Activated CD8-positive, alpha-beta memory T cell treated with anti-CD3 and anti-CD28 coated beads, Interleukin-2, amount 10 ng/mL, durations not matched to agents 7 days and 5 days (primary cell): ENCODE results near the gene PNKD. TPM values are rescaled to one million over a fixed set of nuclear protein-coding genes. Genes with fewer than 3 reads are reported as not detected.

Experiments
- ATAC-seq: fragments of 150-1000 bp; cut with Tn5 transposase; one replicate; pipeline ENCODE4 v1.10.0; 2021; ENCODE audit warnings: moderate library complexity
- CTCF ChIA-PET: fragments of 350-600 bp; sonication (Branson Sonifier 250); formaldehyde crosslinking; loops from one replicate; lab custom pipeline; 2021; ENCODE audit warnings: antibody characterized with exemption; lab: Charles Lee
- DNase-seq: peaks from one replicate; pipeline ENCODE4 v3.0.0-alpha.2; 2020
- H3K27ac Mint-ChIP-seq: one replicate; pipeline ENCODE4 v1.8.0; 2021; ENCODE audit warnings: mild to moderate bottlenecking, mixed read lengths
- H3K27me3 Mint-ChIP-seq: one replicate; pipeline ENCODE4 v1.8.0; 2021; ENCODE audit warnings: mixed read lengths
- H3K36me3 Mint-ChIP-seq: one replicate; pipeline ENCODE4 v1.8.0; 2021; ENCODE audit warnings: mild to moderate bottlenecking, mixed read lengths
- H3K4me1 Mint-ChIP-seq: one replicate; pipeline ENCODE4 v1.8.0; 2021; ENCODE audit warnings: mixed read lengths
- H3K4me3 Mint-ChIP-seq: one replicate; pipeline ENCODE4 v1.8.0; 2021; ENCODE audit warnings: mild to moderate bottlenecking, moderate library complexity, mixed read lengths
- H3K9me3 Mint-ChIP-seq: one replicate; pipeline ENCODE4 v1.8.0; 2022; ENCODE audit warnings: low read depth, mixed read lengths
- total RNA-seq, 2 experiments: library from RNA; stranded (reverse); gene quantifications; one replicate each; pipeline ENCODE4 v1.2.3, GENCODE V29; 2021

The PNKD gene
- total RNA-seq, 2 experiments from 2014 or later, result 37.6 to 40.7 TPM

GRCh38 chr2:218334531-218334930 lies 64.2 kb downstream of the PNKD start:
- Mint-ChIP-seq H3K9me3 (no peaks in the 10 kb centered on the region), H3K27me3 (no peaks in the 10 kb centered on the region), H3K4me1 (peaks cover 6% of the 10 kb centered on the region), H3K36me3 (no peaks in the 10 kb centered on the region), H3K4me3 (no peak overlapping the region), H3K27ac (no peak overlapping the region)
- DNase-seq (no peak), ATAC-seq (no peak)
- CTCF ChIA-PET, result interaction anchor here (0.7 kb wide), 1 partner anchor 27 kb away, joined by 4 read pairs; no protein-coding TSS in a partner anchor

- Mint-ChIP-seq H3K27me3 (no peaks in the 10 kb centered on the region), H3K27ac (no peak overlapping the region), H3K9me3 (no peaks in the 10 kb centered on the region), H3K36me3 (no peaks in the 10 kb centered on the region), H3K4me1 (no peaks in the 10 kb centered on the region), H3K4me3 (no peak overlapping the region)
- no peak for DNase-seq
- CTCF ChIA-PET, result no interaction called here
- ATAC-seq, result no peak
These were observed 70.3 kb downstream of the PNKD start for GRCh38 chr2:218340656-218341055.

- H3K4me1 Mint-ChIP-seq, result no peaks in the 10 kb centered on the region
- H3K9me3 Mint-ChIP-seq, result no peaks in the 10 kb centered on the region
- H3K27me3 Mint-ChIP-seq, result no peaks in the 10 kb centered on the region
- no peak for DNase-seq
- H3K4me3 Mint-ChIP-seq, result no peak overlapping the region
- ATAC-seq, result no peak
- H3K27ac Mint-ChIP-seq, result no peak overlapping the region
- H3K36me3 Mint-ChIP-seq, result no peaks in the 10 kb centered on the region
- CTCF ChIA-PET, result no interaction called here
These were observed 71.1 kb downstream of the PNKD start for GRCh38 chr2:218341381-218341780.

- no peaks in the 10 kb centered on the region for H3K9me3 Mint-ChIP-seq
- H3K36me3 Mint-ChIP-seq, result no peaks in the 10 kb centered on the region
- ATAC-seq, result no peak
- H3K27ac Mint-ChIP-seq, result no peak overlapping the region
- H3K27me3 Mint-ChIP-seq, result no peaks in the 10 kb centered on the region
- no peak overlapping the region for H3K4me3 Mint-ChIP-seq
- CTCF ChIA-PET, result interaction anchor here (0.6 kb wide), 1 partner anchor 41 kb away, joined by 3 read pairs; no protein-coding TSS in a partner anchor
- H3K4me1 Mint-ChIP-seq, result no peaks in the 10 kb centered on the region
- DNase-seq, result no peak
These were observed 72.5 kb downstream of the PNKD start for GRCh38 chr2:218342837-218343236.

- Mint-ChIP-seq H3K27ac (no peak overlapping the region), H3K36me3 (no peaks in the 10 kb centered on the region), H3K9me3 (no peaks in the 10 kb centered on the region), H3K4me1 (no peaks in the 10 kb centered on the region), H3K27me3 (no peaks in the 10 kb centered on the region), H3K4me3 (no peak overlapping the region)
- CTCF ChIA-PET, result interaction anchor here (0.6 kb wide), 1 partner anchor 507 kb away, joined by 3 read pairs; no protein-coding TSS in a partner anchor
- ATAC-seq (no peak), DNase-seq (no peak)
These were observed 73.3 kb downstream of the PNKD start for GRCh38 chr2:218343591-218343990.

- Mint-ChIP-seq H3K27ac (no peak overlapping the region), H3K27me3 (no peaks in the 10 kb centered on the region), H3K4me3 (no peak overlapping the region), H3K9me3 (no peaks in the 10 kb centered on the region), H3K4me1 (no peaks in the 10 kb centered on the region), H3K36me3 (no peaks in the 10 kb centered on the region)
- ATAC-seq, result no peak
- CTCF ChIA-PET, result interaction anchor here (0.6 to 1.7 kb wide), 2 partner anchors 12 to 506 kb away, joined by 3 to 4 read pairs; partner anchors contain the start of gene CATIP
- no peak for DNase-seq
These were observed 73.9 kb downstream of the PNKD start for GRCh38 chr2:218344090-218344754.

- Mint-ChIP-seq H3K4me1 (no peaks in the 10 kb centered on the region), H3K27ac (no peak overlapping the region), H3K9me3 (peaks cover 2% of the 10 kb centered on the region), H3K4me3 (no peak overlapping the region), H3K36me3 (no peaks in the 10 kb centered on the region), H3K27me3 (no peaks in the 10 kb centered on the region)
- ATAC-seq, result no peak
- DNase-seq, result no peak
- CTCF ChIA-PET, result interaction anchor here (1.7 kb wide), 1 partner anchor 12 kb away, joined by 4 read pairs; the partner anchor contains the start of gene CATIP
These were observed 74.6 kb downstream of the PNKD start for GRCh38 chr2:218344755-218345417.

GRCh38 chr2:218345491-218346236 lies 75.3 kb downstream of the PNKD start:
- Mint-ChIP-seq H3K4me3 (no peak overlapping the region), H3K4me1 (no peaks in the 10 kb centered on the region), H3K9me3 (peaks cover 2% of the 10 kb centered on the region), H3K27me3 (no peaks in the 10 kb centered on the region), H3K27ac (no peak overlapping the region), H3K36me3 (no peaks in the 10 kb centered on the region)
- no peak for ATAC-seq
- CTCF ChIA-PET, result interaction anchor here (1.7 kb wide), 1 partner anchor 11 kb away, joined by 4 read pairs; the partner anchor contains the start of gene CATIP
- no peak for DNase-seq

GRCh38 chr2:218347172-218347571 lies 76.9 kb downstream of the PNKD start:
- CTCF ChIA-PET, result no interaction called here
- H3K27ac Mint-ChIP-seq, result no peak overlapping the region
- H3K27me3 Mint-ChIP-seq, result no peaks in the 10 kb centered on the region
- peaks cover 4% of the 10 kb centered on the region for H3K36me3 Mint-ChIP-seq
- no peak for DNase-seq
- H3K9me3 Mint-ChIP-seq, result peaks cover 7% of the 10 kb centered on the region
- no peak for ATAC-seq
- no peak overlapping the region for H3K4me3 Mint-ChIP-seq
- H3K4me1 Mint-ChIP-seq, result no peaks in the 10 kb centered on the region

- H3K27ac Mint-ChIP-seq, result no peak overlapping the region
- peaks cover 7% of the 10 kb centered on the region for H3K9me3 Mint-ChIP-seq
- DNase-seq, result no peak
- no peaks in the 10 kb centered on the region for H3K4me1 Mint-ChIP-seq
- CTCF ChIA-PET, result interaction anchor here (3.7 kb wide), 1 partner anchor 83 kb away, joined by 29 read pairs; the partner anchor contains the start of genes AAMP and PNKD
- ATAC-seq, result no peak
- no peaks in the 10 kb centered on the region for H3K27me3 Mint-ChIP-seq
- no peak overlapping the region for H3K4me3 Mint-ChIP-seq
- peaks cover 4% of the 10 kb centered on the region for H3K36me3 Mint-ChIP-seq
These were observed 83.7 kb downstream of the PNKD start for GRCh38 chr2:218354045-218354444.

- H3K36me3 Mint-ChIP-seq, result peaks cover 4% of the 10 kb centered on the region
- no peaks in the 10 kb centered on the region for H3K4me1 Mint-ChIP-seq
- no peaks in the 10 kb centered on the region for H3K27me3 Mint-ChIP-seq
- DNase-seq (no peak), ATAC-seq (no peak)
- H3K27ac Mint-ChIP-seq, result no peak overlapping the region
- H3K4me3 Mint-ChIP-seq, result no peak overlapping the region
- CTCF ChIA-PET, result interaction anchor here (1.2 to 3.7 kb wide), 5 partner anchors 12 to 84 kb away, joined by 3 to 29 read pairs (median 19); partner anchors contain the start of genes AAMP and PNKD
- peaks cover 5% of the 10 kb centered on the region for H3K9me3 Mint-ChIP-seq
These were observed 84.6 kb downstream of the PNKD start for GRCh38 chr2:218354850-218355443.

GRCh38 chr2:218357236-218358177 lies 87.2 kb downstream of the PNKD start:
- Mint-ChIP-seq H3K9me3 (no peaks in the 10 kb centered on the region), H3K27me3 (no peaks in the 10 kb centered on the region), H3K27ac (no peak overlapping the region), H3K36me3 (no peaks in the 10 kb centered on the region), H3K4me3 (no peak overlapping the region), H3K4me1 (peaks cover 1% of the 10 kb centered on the region)
- DNase-seq (no peak), ATAC-seq (no peak)
- CTCF ChIA-PET, result interaction anchor here (0.6 to 3.7 kb wide), 18 partner anchors 13 to 170 kb away, joined by 3 to 29 read pairs (median 4); partner anchors contain the start of genes AAMP, PNKD and TMBIM1
